Activated CD8-positive, alpha-beta memory T cell treated with anti-CD3 and anti-CD28 coated beads for 24 hours (primary cell): ENCODE data around the gene POLR2H.

ENCODE experiments used
- DNase-seq: peaks from one replicate; pipeline ENCODE4 v3.0.0-alpha.2; 2020

Gene POLR2H

GRCh38 chr3:184361532-184361931, at the start of gene POLR2H, which contains the start of gene CLCN2:
POLR2H (plus strand) TSS chr3:184361710; CDS start chr3:184363493, 1,783 bp downstream.
CLCN2 (minus strand) TSS chr3:184361605; CDS start chr3:184361479, 126 bp downstream.
- DNase-seq: no peak

DNA sequence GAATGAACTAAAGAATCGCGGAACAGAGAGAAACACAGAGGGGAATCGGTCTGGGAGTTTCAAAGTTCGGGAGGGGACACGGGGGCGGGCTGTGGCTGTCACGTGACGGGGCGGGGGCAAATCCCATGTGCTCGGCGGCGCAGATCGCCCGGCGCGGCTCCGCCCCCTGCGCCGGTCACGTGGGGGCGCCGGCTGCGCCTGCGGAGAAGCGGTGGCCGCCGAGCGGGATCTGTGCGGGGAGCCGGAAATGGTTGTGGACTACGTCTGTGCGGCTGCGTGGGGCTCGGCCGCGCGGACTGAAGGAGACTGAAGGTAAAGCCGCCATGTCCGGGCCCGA, 47.2 kb upstream of the POLR2H start, which contains the start of gene EIF4G1:
Gene EIF4G1 (plus strand): TSS at position 244 of the 337 bp plus-strand sequence. CDS start 1,191 bp downstream, outside the sequence.
- DNase-seq: peak; percentile 95

- peak; percentile 86 for DNase-seq
Observed at GRCh38 chr3:184314700-184315542, 46.6 kb upstream of the POLR2H start.

- no peak for DNase-seq
Observed at GRCh38 chr3:184315543-184315867, 46.0 kb upstream of the POLR2H start.

DNA sequence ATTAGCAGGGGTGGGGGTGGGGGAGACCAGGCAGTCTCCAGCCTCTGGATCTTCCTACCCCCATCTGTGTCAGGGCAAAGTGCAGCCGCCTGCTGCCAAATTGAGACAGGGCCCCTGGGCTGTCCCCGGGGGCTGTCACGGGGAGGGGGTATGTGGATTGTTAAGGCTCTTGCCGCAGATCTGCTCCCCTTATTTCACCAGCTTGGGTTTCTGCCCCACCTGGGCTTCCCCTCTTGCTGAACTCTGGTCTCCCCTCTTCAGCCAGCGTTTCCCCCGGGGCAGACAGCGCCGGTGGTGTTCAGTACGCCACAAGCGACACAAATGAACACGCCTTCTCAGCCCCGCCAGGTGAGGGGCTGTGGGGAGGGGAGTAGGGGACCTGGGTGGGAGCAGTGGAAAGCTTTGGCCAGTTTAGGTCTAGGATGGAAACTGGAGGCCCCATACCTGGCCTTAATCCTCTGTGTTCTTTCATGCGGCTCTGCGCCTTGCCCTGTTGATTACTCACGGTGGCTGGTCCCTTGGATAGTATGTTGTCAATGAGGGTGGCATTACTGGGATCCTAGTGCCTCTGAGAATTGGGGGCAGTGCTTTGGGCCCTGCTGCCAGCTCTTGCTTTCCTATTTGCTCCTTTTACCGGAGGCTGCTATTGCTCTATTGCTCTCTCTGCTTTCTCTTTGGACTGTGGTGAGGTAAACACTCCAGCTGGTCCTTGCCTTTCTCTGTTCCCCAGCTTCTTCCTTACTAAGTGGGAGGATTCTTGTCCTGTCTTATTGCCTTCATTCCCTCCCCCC, 45.4 kb upstream of the POLR2H start:
- DNase-seq: peak; percentile 64

GRCh38 chr3:184316792-184317191, 44.7 kb upstream of the POLR2H start:
- DNase-seq: no peak

GRCh38 chr3:184317201-184317600, 44.3 kb upstream of the POLR2H start:
- DNase-seq: no peak

DNA sequence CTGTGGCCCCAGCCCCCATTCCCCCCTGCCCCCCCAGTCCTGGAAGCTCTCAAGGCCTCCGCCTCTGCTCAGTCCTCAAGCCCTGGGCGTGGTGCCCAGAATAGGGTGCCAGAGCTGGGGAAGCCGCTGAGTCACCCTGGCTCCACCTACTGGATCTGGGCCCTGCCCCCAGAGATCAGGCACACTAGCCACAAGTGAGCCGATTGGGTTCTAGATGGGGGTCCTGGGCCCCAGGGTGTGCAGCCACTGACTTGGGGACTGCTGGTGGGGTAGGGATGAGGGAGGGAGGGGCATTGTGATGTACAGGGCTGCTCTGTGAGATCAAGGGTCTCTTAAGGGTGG, 41.4 kb upstream of the POLR2H start:
- DNase-seq: no peak

DNA sequence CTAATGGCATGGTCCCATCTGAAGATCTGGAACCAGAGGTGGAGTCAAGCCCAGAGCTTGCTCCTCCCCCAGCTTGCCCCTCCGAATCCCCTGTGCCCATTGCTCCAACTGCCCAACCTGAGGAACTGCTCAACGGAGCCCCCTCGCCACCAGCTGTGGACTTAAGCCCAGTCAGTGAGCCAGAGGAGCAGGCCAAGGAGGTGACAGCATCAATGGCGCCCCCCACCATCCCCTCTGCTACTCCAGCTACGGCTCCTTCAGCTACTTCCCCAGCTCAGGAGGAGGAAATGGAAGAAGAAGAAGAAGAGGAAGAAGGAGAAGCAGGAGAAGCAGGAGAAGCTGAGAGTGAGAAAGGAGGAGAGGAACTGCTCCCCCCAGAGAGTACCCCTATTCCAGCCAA, 39.8 kb upstream of the POLR2H start:
- DNase-seq: no peak

DNA sequence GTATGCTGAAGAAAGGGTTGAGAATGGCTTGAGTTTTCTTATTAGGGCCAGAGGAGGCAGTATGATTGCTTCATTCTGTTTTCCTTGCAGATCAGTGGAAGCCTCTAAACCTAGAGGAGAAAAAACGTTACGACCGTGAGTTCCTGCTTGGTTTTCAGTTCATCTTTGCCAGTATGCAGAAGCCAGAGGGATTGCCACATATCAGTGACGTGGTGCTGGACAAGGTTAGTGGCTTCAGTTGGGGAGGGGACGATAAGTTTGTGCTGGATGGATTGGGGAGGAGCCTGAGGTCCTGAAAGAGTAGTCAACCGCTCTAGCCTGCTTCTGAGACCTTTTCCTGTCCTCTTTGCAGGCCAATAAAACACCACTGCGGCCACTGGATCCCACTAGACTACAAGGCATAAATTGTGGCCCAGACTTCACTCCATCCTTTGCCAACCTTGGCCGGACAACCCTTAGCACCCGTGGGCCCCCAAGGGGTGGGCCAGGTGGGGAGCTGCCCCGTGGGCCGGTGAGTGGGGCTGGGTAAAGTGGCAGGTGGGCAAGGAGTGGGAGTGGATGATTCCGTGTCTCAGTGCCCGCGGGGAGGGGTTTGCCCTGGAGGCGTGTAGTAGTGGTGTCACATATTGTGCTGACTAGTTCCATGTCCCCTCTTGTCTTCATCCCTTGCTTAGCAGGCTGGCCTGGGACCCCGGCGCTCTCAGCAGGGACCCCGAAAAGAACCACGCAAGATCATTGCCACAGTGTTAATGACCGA, 38.6 kb upstream of the POLR2H start:
- DNase-seq: no peak

GRCh38 chr3:184323696-184324095, 37.8 kb upstream of the POLR2H start:
- no peak for DNase-seq

DNA sequence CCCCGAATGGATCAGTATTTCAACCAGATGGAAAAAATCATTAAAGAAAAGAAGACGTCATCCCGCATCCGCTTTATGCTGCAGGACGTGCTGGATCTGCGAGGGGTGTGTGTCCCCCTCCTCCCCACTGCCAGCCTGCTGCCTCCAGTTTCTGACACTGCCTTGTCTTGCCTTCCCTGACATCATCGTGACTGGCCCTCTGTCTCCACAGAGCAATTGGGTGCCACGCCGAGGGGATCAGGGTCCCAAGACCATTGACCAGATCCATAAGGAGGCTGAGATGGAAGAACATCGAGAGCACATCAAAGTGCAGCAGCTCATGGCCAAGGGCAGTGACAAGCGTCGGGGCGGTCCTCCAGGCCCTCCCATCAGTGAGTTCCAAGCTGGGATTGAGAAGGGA, 36.2 kb upstream of the POLR2H start:
- no peak for DNase-seq

- no peak for DNase-seq
Observed at GRCh38 chr3:184325715-184326369, 35.7 kb upstream of the POLR2H start.

GRCh38 chr3:184327171-184327570, 34.3 kb upstream of the POLR2H start:
- DNase-seq: no peak

DNA sequence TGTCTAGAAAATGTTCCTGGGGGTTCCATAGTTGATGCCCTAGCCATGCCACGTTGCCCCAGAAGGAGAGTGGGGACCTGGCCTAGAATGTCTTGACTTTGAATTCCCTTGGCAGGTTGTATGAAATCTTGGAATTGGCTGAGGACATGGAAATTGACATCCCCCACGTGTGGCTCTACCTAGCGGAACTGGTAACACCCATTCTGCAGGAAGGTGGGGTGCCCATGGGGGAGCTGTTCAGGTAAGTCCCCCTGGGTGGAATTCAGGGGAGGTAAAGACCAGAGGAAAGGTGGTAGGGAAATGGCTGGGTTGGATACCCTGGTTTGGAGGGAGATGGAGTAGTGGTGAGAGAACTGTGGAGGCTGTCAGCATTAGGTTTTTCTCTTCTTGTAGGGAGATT, 33.0 kb upstream of the POLR2H start:
- DNase-seq: no peak

- no peak for DNase-seq
Observed at GRCh38 chr3:184332370-184333090, 29.0 kb upstream of the POLR2H start.

- DNase-seq: no peak
Observed at GRCh38 chr3:184333190-184333589, 28.3 kb upstream of the POLR2H start.

GRCh38 chr3:184333700-184334099, 27.8 kb upstream of the POLR2H start:
- DNase-seq: no peak

DNA sequence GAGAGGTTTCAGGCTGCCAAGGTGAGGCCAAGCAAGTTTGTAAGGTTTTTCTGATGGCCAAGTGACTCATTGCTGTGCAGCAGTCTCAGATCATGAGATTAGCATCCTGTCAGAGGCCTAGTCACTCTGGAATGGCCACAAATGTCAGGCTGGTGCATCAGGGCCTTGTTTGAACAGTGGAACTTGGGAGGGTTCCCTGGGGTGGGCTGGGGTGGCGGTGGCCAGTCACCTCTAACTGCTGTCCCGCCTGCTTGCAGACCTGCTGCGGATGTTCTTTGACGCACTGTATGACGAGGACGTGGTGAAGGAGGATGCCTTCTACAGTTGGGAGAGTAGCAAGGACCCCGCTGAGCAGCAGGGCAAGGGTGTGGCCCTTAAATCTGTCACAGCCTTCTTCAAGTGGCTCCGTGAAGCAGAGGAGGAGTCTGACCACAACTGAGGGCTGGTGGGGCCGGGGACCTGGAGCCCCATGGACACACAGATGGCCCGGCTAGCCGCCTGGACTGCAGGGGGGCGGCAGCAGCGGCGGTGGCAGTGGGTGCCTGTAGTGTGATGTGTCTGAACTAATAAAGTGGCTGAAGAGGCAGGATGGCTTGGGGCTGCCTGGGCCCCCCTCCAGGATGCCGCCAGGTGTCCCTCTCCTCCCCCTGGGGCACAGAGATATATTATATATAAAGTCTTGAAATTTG, 26.9 kb upstream of the POLR2H start:
- peak; percentile 72 for DNase-seq

GRCh38 chr3:184335291-184335660, 26.2 kb upstream of the POLR2H start:
- no peak for DNase-seq

- peak; percentile 97 for DNase-seq
Observed at GRCh38 chr3:184335661-184336546, 25.6 kb upstream of the POLR2H start.
